Gastroesophageal sphincter (tissue), 4 donors: ENCODE results near the gene GRIP2. TPM values are rescaled to one million over a fixed set of nuclear protein-coding genes. Genes with fewer than 3 reads are reported as not detected.

Experiments used
- ATAC-seq: fragments of 150-250 bp; one replicate; pipeline ENCODE4 v1.9.1; 2016; ENCODE audit warnings: mild to moderate bottlenecking, moderate library complexity
- H3K27ac ChIP-seq, 4 donors: fragments of 200-600 bp; sonication (generic) in 3 of 4; 1 replicate in 3 of 4; 2 replicates in 1 of 4; pipeline ENCODE4 v1.5.1; 2016 to 2019
- H3K27me3 ChIP-seq: fragments of 200-600 bp; sonication (generic); one replicate; pipeline ENCODE4 v1.5.1; 2019
- H3K36me3 ChIP-seq, 2 donors: fragments of 200-600 bp; sonication (generic); one replicate each; pipeline ENCODE4 v1.5.1; 2019; ENCODE audit warnings: control low read depth in 1 of 2
- H3K4me1 ChIP-seq, 3 donors: fragments of 200-600 bp; sonication (generic); 1 replicate in 2 of 3; 2 replicates in 1 of 3; pipeline ENCODE4 v1.5.1; 2016 to 2019; ENCODE audit warnings: control low read depth in 2 of 3
- H3K4me3 ChIP-seq, 2 donors: fragments of 200-600 bp; sonication (generic); one replicate each; pipeline ENCODE4 v1.5.1; 2019; ENCODE audit warnings: mild to moderate bottlenecking in 1 of 2, moderate library complexity in 1 of 2
- H3K9me3 ChIP-seq, 3 donors: fragments of 200-600 bp; sonication (generic); one replicate each; pipeline ENCODE4 v1.5.1; 2017 to 2019; ENCODE audit warnings: control low read depth in 2 of 3
- CTCF ChIP-seq, 4 experiments: fragments of 200-600 bp in 2 of 4; fragments of 450-650 bp in 2 of 4; sonication (generic) in 1 of 4; IDR thresholded peaks; one replicate each; pipeline ENCODE4 v1.5.1; 2017 to 2019; ENCODE audit warnings: antibody characterized with exemption in 4 of 4, mild to moderate bottlenecking in 2 of 4, moderate library complexity in 2 of 4
- EP300 ChIP-seq: sonication (generic); formaldehyde crosslinking; IDR thresholded peaks from one replicate; pipeline ENCODE4 v1.6.1; 2017; ENCODE audit warnings: antibody characterized with exemption, mild to moderate bottlenecking
- POLR2A ChIP-seq, 2 donors: fragments of 450-650 bp; IDR thresholded peaks; one replicate each; pipeline ENCODE4 v1.6.1; 2017; ENCODE audit warnings: antibody characterized with exemption in 2 of 2, mild to moderate bottlenecking in 2 of 2, moderate library complexity in 1 of 2
- POLR2AphosphoS5 ChIP-seq: sonication (generic); formaldehyde crosslinking; IDR thresholded peaks from one replicate; pipeline ENCODE4 v1.6.1; 2017; ENCODE audit warnings: antibody characterized with exemption
- WGBS, 2 donors: methylation state at CpG; one replicate each; pipeline ENCODE4 v1.1.5; 2018; ENCODE audit warnings: low coverage in 1 of 2; 5-methylcytosine and 5-hydroxymethylcytosine counted together
- total RNA-seq, 4 donors: library from RNA; depleted of rRNA; stranded (reverse); fragments of >200 nt; gene quantifications; one replicate each; pipeline ENCODE4 v1.1.0, GENCODE V29; 2016

The GRIP2 gene
- total RNA-seq, 4 donors from 2014 or later, result 0.27 to 1.6 (median 0.72) TPM

- Histone ChIP-seq H3K4me1 (peaks cover 0 to 24% (median 5%) of the 10 kb centered on the region in 3 donors), H3K27ac (no peak overlapping the region), H3K9me3 (no peaks in the 10 kb centered on the region), H3K4me3 (no peak overlapping the region), H3K36me3 (peaks cover 0 to 97% of the 10 kb centered on the region in 2 donors), H3K27me3 (no peaks in the 10 kb centered on the region)
- TF ChIP-seq EP300 (no peak), CTCF (IDR thresholded peaks at IDR 0.05) (no peak), POLR2AphosphoS5 (no peak), POLR2A (IDR thresholded peaks at IDR 0.05) (no peak)
- ATAC-seq, result no peak
- 93 to 100% methylated on average over 1 to 3 of the region's 6 CpGs for whole genome bisulfite sequencing, 2 donors
Observed at GRCh38 chr3:14479591-14479990, 60.6 kb downstream of the GRIP2 start.

GRCh38 chr3:14478956-14479550 lies 61.1 kb downstream of the GRIP2 start:
- ATAC-seq, result no peak
- WGBS, 2 donors, result 81% methylated on average over 3 of the region's 8 CpGs; no CpG with 5 or more reads in 1 of the 2 donors

DNA sequence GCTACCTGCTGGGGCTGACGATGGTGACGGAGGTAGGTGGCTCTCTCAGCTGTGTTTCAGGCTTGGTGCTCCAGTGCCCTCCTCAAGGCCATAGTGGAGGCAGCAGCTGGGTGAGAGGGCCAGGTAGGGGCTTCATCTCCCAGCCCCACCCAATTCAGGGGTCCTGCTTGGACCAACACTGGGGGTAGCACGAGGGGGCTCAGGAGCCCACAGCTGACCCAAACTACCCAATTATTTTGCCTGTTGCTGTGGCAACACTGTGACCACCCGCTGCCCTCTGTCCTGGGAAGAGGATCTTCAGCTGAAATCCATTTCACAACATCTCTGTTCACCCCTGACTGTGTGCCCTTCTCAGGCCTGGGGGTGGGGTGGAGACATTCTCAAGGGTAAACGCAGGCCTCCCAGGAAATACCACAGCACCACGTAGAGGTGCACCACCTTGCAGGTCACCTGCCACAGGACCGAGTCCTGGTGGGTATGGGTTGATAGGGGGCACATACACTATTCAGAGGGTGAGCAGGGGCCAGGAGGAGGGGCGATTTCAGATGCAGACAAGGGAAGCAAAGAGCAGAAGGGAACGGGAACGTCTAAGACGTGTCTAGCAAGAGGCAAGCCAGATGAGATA lies 62.7 kb downstream of the GRIP2 start:
- Histone ChIP-seq H3K36me3 (peaks cover 0 to 98% of the 10 kb centered on the region in 2 donors), H3K27me3 (no peaks in the 10 kb centered on the region), H3K4me3 (no peak overlapping the region), H3K4me1 (peaks cover 0 to 40% (median 17%) of the 10 kb centered on the region in 3 donors), H3K27ac (no peak overlapping the region), H3K9me3 (no peaks in the 10 kb centered on the region)
- no peak for ATAC-seq
- TF ChIP-seq POLR2A (IDR thresholded peaks at IDR 0.05), result no peak
- 81 to 100% methylated on average over 4 of the region's 11 CpGs for WGBS, 2 donors

More at GRCh38 chr3:14478956-14479550, 61.1 kb downstream of the GRIP2 start:
- Histone ChIP-seq H3K4me3 (no peak overlapping the region), H3K27me3 (no peaks in the 10 kb centered on the region), H3K36me3 (peaks cover 0 to 97% of the 10 kb centered on the region in 2 donors), H3K4me1 (peaks cover 0 to 29% (median 5%) of the 10 kb centered on the region in 3 donors), H3K9me3 (no peaks in the 10 kb centered on the region), H3K27ac (no peak overlapping the region)
- no peak for TF ChIP-seq POLR2A (IDR thresholded peaks at IDR 0.05)
- no peak for TF ChIP-seq EP300
- no peak for TF ChIP-seq CTCF (IDR thresholded peaks at IDR 0.05)
- TF ChIP-seq POLR2AphosphoS5, result no peak

DNA sequence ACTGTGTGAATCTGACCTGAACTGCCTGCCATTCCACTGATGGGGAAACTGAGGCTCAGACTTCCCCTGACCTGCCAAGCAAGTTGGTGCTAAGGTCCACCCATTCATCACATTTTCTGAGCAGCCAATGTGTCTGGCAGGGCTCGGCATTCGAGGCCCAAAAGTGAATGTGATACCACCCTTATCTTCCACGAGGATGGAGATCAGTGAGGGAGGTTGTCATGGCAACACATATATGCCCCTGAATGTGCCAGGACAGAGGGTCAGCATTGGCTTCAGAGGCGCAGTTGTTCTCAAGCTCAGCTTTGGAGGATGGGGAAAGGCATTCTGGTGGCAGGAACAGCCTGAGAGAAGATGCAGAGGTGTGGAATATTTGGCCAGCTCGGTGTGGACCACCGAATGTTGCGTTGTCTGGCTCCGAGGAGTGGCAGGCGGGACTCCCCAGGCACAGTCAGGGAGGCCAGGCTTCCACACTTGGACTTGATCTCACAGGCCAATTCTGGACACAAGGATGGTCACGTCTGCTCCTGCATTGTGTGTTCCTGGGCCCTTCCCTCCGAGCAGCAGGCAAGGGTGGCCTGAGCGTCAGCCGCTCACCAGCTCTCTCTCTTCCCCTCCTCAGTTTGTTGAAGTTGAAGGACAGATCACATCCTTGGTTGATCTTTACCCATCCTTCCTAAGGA lies 63.4 kb downstream of the GRIP2 start:
- Histone ChIP-seq H3K36me3 (peaks cover 0 to 99% of the 10 kb centered on the region in 2 donors), H3K4me3 (no peak overlapping the region), H3K27ac (no peak overlapping the region), H3K9me3 (no peaks in the 10 kb centered on the region), H3K4me1 (peaks cover 0 to 34% (median 12%) of the 10 kb centered on the region in 3 donors), H3K27me3 (no peaks in the 10 kb centered on the region)
- no peak for TF ChIP-seq POLR2A (IDR thresholded peaks at IDR 0.05)
- TF ChIP-seq EP300, result no peak
- TF ChIP-seq POLR2AphosphoS5, result no peak
- no peak for TF ChIP-seq CTCF (IDR thresholded peaks at IDR 0.05)
- no peak for ATAC-seq
- 95 to 98% methylated on average over 5 to 9 of the region's 13 CpGs for WGBS, 2 donors

DNA sequence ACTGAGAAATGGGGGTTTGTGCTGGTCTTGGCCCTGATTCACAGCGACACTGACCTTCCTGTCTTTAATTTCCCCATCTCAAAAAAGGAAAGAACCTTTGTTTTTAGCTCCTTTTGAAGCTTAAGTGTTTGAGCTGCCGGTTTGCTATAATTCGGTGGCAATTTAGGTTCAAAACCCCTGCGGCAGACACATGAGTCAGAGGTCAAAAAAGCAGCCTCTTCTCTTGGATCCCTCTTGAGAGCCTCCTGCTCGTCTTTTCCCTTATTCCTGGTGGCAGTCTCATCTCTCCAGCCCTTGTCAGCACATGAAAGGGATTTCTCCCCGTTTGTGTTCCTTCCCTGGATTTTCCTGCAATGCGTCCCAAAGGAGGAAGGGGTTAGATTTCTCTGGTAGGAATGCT lies 64.5 kb downstream of the GRIP2 start:
- H3K27me3 ChIP-seq, result no peaks in the 10 kb centered on the region
- no peak for TF ChIP-seq EP300
- TF ChIP-seq POLR2A (IDR thresholded peaks at IDR 0.05), result no peak
- no peak for TF ChIP-seq POLR2AphosphoS5
- no peak for TF ChIP-seq CTCF (IDR thresholded peaks at IDR 0.05)
- H3K9me3 ChIP-seq, result no peaks in the 10 kb centered on the region
- no peak overlapping the region for H3K4me3 ChIP-seq
- H3K27ac ChIP-seq, result no peak overlapping the region
- peaks cover 0 to 95% of the 10 kb centered on the region in 2 donors for H3K36me3 ChIP-seq
- 70 to 83% methylated on average over 6 of the region's 7 CpGs for WGBS, 2 donors
- no peak for ATAC-seq
- peaks cover 0 to 23% (median 12%) of the 10 kb centered on the region in 3 donors for H3K4me1 ChIP-seq
